A549 (cell line): ENCODE data around the gene BAHCC1.

ENCODE experiments used
- BHLHE40 ChIP-seq: IDR thresholded peaks from 2 replicates; pipeline ENCODE4 v1.6.1; 2012; ENCODE audit warnings: low read depth, low read length, inconsistent platforms
- CEBPB ChIP-seq, 2 experiments: fragments of >200 bp in 1 of 2; sonication (Bioruptor Twin) in 1 of 2; formaldehyde crosslinking in 1 of 2; IDR thresholded peaks; 2 replicates each; pipeline ENCODE4 v1.6.1; 2012 to 2016
- CTCF ChIP-seq: fragments of >200 bp; sonication (Bioruptor Twin); formaldehyde crosslinking; IDR thresholded peaks from 3 replicates; pipeline ENCODE4 v1.5.1; 2016
- GATA3 ChIP-seq: IDR thresholded peaks from 2 replicates; pipeline ENCODE4 v1.6.1; 2012; ENCODE audit warnings: borderline replicate concordance
- HOXA7 ChIP-seq: fragments of 250-450 bp; sonication (Bioruptor Pico); IDR thresholded peaks from 2 replicates; pipeline ENCODE4 v1.5.0; 2020; ENCODE audit warnings: mild to moderate bottlenecking, moderate library complexity
- JUNB ChIP-seq: fragments of >200 bp; sonication (Bioruptor Twin); formaldehyde crosslinking; IDR thresholded peaks from 2 replicates; pipeline ENCODE4 v1.6.1; 2016
- KDM1A ChIP-seq: fragments of 200-600 bp; sonication (generic); IDR thresholded peaks from 2 replicates; pipeline ENCODE4 v1.6.1; 2016; ENCODE audit warnings: low read depth, mild to moderate bottlenecking
- MAFK ChIP-seq: fragments of 450-650 bp; IDR thresholded peaks from 2 replicates; pipeline ENCODE4 v1.6.1; 2014; ENCODE audit not compliant: partially characterized antibody
- MAZ ChIP-seq: fragments of 150-350 bp; IDR thresholded peaks from 2 replicates; pipeline ENCODE4 v1.6.1; 2014; ENCODE audit warnings: antibody characterized with exemption, low read depth, low read length, borderline replicate concordance
- PHF8 ChIP-seq: fragments of 200-600 bp; sonication (generic); IDR thresholded peaks from 2 replicates; pipeline ENCODE4 v1.6.1; 2016; ENCODE audit warnings: low read depth, mild to moderate bottlenecking, antibody characterized with exemption, moderate library complexity, borderline replicate concordance
- POLR2A ChIP-seq: IDR thresholded peaks from 2 replicates; pipeline ENCODE4 v1.6.1; 2012; ENCODE audit warnings: mild to moderate bottlenecking, low read length

DNA sequence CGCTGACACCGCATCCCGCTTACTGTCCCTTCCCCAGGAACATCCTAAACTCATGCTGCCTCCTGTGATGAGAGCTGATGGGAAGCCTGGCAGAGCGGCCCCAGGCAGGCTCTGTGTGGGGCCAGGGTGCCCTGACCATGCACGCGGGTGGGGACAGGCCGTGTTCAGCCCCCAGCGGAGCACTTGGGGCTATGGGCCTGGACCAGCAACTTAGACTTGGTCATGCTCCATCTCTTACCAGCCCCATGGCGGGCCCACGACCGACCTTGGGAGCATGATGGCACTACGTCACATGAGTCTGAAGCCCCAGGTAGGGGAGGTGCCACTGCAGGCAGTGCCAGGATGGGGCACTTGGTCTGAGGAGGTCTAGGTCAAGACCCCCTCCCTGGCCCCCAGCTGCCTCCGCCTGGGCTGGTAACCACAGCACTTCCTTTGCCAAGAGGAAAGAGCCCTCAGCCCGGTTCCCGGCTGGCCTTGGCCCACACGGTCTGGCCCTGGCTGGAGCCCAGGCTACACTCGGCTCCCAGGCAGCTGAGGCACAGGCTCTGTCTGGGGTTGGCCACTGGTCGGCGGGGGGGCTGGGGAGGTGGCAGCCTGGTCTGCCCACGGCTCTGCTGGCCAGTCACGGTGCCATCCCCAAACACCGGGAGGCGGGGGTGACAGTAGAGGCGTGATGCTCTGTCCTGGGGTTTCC, 25.7 kb downstream of the BAHCC1 start:
- TF ChIP-seq CTCF = no peak
- TF ChIP-seq CEBPB (IDR thresholded peaks at IDR 0.05) = no peak
- TF ChIP-seq BHLHE40 = no peak
- TF ChIP-seq JUNB = no peak
- no peak for TF ChIP-seq PHF8
- no peak for TF ChIP-seq GATA3
- TF ChIP-seq HOXA7 = no peak
- no peak for TF ChIP-seq KDM1A
- no peak for TF ChIP-seq MAZ
- TF ChIP-seq POLR2A = no peak
- TF ChIP-seq MAFK = no peak
